Measurements from ENCODE around the gene HAPLN1. TPM values are rescaled to one million over a fixed set of nuclear protein-coding genes. Genes with fewer than 3 reads are reported as not detected.

The HAPLN1 gene
- total and polyA plus RNA-seq, 8 donors: 0.02 TPM; not detected in 7

DNA sequence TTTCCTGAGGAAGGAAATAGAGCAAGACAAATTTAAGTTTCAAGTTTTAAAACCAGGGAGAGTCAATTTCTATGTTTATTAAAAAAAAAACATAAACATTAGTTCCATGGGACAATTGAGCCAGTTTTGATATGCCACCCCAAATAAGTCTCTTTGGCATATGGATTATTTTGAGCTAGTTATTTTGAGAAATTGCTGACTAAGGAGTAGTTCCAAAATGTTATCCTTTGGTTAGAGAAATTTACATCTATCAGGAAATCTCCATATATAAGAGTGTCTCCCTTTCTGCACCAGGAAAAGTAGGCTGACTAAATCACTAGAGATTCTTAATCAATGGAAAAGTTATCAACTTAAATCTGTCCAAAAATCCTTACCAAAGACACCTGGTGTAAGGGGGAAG is 105.8 kb downstream of the HAPLN1 start:
- H3K9me3 ChIP-seq: no peaks in the 10 kb centered on the region
- no peak for ATAC-seq
- H3K27me3 ChIP-seq: no peaks in the 10 kb centered on the region
- TF ChIP-seq, protein P1, sequence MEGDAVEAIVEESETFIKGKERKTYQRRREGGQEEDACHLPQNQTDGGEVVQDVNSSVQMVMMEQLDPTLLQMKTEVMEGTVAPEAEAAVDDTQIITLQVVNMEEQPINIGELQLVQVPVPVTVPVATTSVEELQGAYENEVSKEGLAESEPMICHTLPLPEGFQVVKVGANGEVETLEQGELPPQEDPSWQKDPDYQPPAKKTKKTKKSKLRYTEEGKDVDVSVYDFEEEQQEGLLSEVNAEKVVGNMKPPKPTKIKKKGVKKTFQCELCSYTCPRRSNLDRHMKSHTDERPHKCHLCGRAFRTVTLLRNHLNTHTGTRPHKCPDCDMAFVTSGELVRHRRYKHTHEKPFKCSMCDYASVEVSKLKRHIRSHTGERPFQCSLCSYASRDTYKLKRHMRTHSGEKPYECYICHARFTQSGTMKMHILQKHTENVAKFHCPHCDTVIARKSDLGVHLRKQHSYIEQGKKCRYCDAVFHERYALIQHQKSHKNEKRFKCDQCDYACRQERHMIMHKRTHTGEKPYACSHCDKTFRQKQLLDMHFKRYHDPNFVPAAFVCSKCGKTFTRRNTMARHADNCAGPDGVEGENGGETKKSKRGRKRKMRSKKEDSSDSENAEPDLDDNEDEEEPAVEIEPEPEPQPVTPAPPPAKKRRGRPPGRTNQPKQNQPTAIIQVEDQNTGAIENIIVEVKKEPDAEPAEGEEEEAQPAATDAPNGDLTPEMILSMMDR (IDR thresholded peaks at IDR 0.05): no peak
- DNase-seq: no peak
- H3K36me3 ChIP-seq: no peaks in the 10 kb centered on the region
- intact Hi-C loops (cut with DNase I): no loop called here
- H3K4me3 ChIP-seq: no peak overlapping the region
- no peak for FAIRE-seq
- H3K27ac ChIP-seq: no peak overlapping the region
- no peaks in the 10 kb centered on the region for H3K4me1 ChIP-seq

DNA sequence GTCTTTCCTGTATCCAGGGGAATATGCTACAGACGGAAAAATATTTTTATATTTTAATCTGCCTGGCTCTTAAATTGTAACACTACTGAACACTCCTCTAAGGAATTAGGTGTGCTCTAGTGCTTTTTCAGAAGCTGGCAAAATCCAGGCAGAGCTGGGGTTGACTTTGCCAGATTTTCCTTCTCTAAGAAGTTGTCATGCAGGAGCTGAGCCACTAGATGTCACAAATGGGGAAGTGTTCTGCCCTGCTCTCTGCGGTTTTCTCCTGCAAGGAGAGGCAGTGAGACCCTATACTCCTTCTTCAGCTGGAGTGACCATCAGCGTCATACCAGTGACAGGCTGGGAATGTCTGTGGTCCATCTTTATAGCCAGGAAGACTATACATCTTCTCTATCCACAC is 112.5 kb downstream of the HAPLN1 start:
- Histone ChIP-seq H3K4me1 (no peaks in the 10 kb centered on the region), H3K4me3 (no peak overlapping the region), H3K27ac (no peak overlapping the region), H3K27me3 (no peaks in the 10 kb centered on the region), H3K9me3 (no peaks in the 10 kb centered on the region), H3K36me3 (no peaks in the 10 kb centered on the region)
- TF ChIP-seq, protein P1 (IDR thresholded peaks at IDR 0.05): peak in 1 of 4 donors; percentile 21
- intact Hi-C loops (cut with DNase I): no loop called here
- 8 to 12% methylated on average over 3 of the region's 3 CpGs for WGBS, 2 donors
- no peak for FAIRE-seq
- DNase-seq: peak in 2 of 6 donors; percentile 4 to 18
- peak in 3 of 4 donors; percentile 61 to 80 (median 73) for ATAC-seq

DNA sequence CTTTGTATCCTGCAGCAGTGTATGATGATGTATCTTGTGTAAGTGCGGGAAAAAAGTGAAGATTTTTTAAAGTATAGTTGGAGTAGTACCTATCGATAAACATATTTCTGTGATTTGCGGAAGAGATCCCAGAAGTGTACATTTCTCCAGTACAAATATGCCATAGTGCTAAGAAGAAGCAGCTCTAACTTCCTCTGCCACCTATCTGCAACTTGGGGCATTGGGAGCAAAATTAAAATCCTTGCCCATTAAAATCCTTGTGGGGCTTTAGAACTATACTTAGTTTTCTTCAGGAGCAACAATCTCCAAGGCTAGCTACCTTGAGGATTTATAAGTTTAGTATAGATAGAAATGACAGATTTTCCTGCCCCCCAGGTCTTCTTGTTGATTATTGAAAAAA is 125.4 kb downstream of the HAPLN1 start:
- H3K36me3 ChIP-seq: no peaks in the 10 kb centered on the region
- 96 to 97% methylated on average over 3 of the region's 3 CpGs for WGBS, 2 donors
- H3K27ac ChIP-seq: no peak overlapping the region
- no peak for FAIRE-seq
- H3K4me1 ChIP-seq: no peaks in the 10 kb centered on the region
- H3K4me3 ChIP-seq: no peak overlapping the region
- intact Hi-C loops (cut with DNase I): no loop called here
- no peak for DNase-seq
- TF ChIP-seq, protein P1 (IDR thresholded peaks at IDR 0.05): no peak
- H3K9me3 ChIP-seq: no peaks in the 10 kb centered on the region
- no peaks in the 10 kb centered on the region for H3K27me3 ChIP-seq
- ATAC-seq: no peak

DNA sequence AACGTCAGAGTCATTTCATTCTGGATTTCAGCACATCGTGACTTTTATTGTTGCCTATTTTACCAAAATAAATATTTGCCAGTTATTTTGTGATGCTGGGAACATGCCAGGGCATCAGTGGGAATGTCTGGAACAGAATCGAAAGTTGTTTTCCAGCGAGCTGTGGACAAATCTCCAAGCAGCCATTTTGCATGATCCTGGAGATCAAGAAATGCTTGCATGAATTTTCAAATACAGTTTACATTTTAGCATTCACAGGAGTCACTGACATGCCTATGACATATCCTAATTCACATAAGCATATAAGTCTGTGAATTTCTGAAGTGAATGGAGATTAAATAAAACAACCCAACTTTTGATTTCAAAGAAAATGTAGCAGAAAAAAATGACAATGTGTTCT is 129.7 kb downstream of the HAPLN1 start:
- TF ChIP-seq, protein P1 (IDR thresholded peaks at IDR 0.05): no peak
- no peak overlapping the region for H3K27ac ChIP-seq
- WGBS, 2 donors: 72 to 82% methylated on average over 4 of the region's 4 CpGs
- intact Hi-C loops (cut with DNase I): no loop called here
- DNase-seq (no peak), FAIRE-seq (no peak), ATAC-seq (no peak)
- no peaks in the 10 kb centered on the region for H3K4me1 ChIP-seq
- no peaks in the 10 kb centered on the region for H3K27me3 ChIP-seq
- H3K4me3 ChIP-seq: no peak overlapping the region
- no peaks in the 10 kb centered on the region for H3K36me3 ChIP-seq
- H3K9me3 ChIP-seq: no peaks in the 10 kb centered on the region

DNA sequence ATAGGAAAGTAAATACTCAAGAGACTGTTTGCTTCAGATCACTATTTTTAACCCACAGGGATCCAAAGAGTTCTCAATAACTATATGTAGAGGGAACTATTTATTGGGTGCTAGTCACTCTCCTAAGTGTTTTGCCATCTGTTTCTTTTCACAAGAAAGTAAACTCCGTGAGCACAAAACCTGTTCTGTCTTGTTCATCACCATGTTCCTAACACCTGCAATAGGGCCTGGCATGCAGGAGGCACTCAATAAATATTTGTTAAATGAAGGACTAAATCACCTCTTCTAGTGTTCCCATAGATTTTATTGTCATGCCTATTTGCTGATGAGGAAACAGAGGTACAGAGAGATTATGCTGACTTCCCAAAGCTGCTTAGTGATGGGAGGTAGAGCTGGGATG is 130.9 kb downstream of the HAPLN1 start:
- DNase-seq: no peak
- Histone ChIP-seq H3K9me3 (no peaks in the 10 kb centered on the region), H3K36me3 (no peaks in the 10 kb centered on the region), H3K27me3 (no peaks in the 10 kb centered on the region), H3K27ac (no peak overlapping the region), H3K4me1 (no peaks in the 10 kb centered on the region), H3K4me3 (no peak overlapping the region)
- WGBS, 2 donors: 10 to 26% methylated on average over 1 of the region's 1 CpG
- intact Hi-C loops (cut with DNase I): no loop called here
- ATAC-seq: peak in 1 of 4 donors; percentile 11
- TF ChIP-seq, protein P1 (IDR thresholded peaks at IDR 0.05): no peak
- no peak for FAIRE-seq

Other genes starting within 250 kb of the HAPLN1 start
- 10 to 100 TPM in 3 of 6 donors, 1 to 10 TPM in 3; 1.0 to 69.4 (median 7.4) TPM for gene VCAN, start 249.1 kb downstream of the HAPLN1 start, total RNA-seq
- gene VCAN, start 249.1 kb downstream of the HAPLN1 start, polyA plus RNA-seq: 1 to 10 TPM in 1 of 2 donors, under 1 TPM in 1; 0.84 to 1.4 TPM

All from pancreas (tissue), 10 donors.